Suppressor macrophage treated with lipopolysaccharide for 4 hours (primary cell): Measurements from ENCODE around the gene KMT2E.

Source experiments
- DNase-seq: peaks from one replicate; pipeline ENCODE4 v3.0.0-alpha.2; 2020

Gene KMT2E

GRCh38 chr7:105132835-105133234 is 118.8 kb downstream of the KMT2E start:
- no peak for DNase-seq

GRCh38 chr7:105133358-105133757 is 119.4 kb downstream of the KMT2E start:
- DNase-seq: no peak

DNA sequence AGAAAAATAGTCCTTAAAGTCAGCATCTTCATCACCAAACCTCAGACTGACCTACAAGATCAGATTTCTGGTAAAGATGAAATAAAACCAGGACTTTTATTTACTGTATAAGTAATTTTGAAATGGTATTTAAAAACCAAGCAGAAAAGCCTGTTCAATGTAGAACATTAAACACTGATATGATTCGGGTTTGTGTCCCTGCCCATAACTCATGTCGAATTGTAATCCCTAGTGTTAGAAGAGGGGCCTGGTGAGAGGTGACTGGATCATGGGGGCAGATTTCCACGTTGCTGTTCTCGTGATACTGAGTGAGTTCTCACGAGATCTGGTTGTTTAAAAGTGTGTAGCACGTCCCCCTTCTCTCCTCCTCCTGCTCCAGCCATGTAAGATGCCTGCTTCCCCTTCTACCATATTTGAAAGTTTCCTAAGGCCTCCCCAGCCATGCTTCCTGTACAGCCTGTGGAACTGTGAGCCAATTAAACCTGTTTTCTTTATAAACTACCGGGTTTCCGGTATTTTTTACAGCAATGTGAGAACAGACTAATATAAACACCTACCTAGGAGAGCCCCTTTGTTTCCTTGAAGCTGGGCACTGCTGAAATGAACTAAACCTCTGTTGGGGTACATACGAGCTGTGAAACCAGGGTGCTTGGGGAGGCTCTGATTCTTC is 120.1 kb downstream of the KMT2E start:
- no peak for DNase-seq

GRCh38 chr7:105136221-105136620 is 122.2 kb downstream of the KMT2E start:
- peak; percentile 21 for DNase-seq

GRCh38 chr7:105137898-105138297 is 123.9 kb downstream of the KMT2E start:
- no peak for DNase-seq

- DNase-seq: no peak
Measured at GRCh38 chr7:105139381-105139780, 125.4 kb downstream of the KMT2E start.

- DNase-seq: no peak
Measured at GRCh38 chr7:105141068-105141467, 127.1 kb downstream of the KMT2E start.

DNA sequence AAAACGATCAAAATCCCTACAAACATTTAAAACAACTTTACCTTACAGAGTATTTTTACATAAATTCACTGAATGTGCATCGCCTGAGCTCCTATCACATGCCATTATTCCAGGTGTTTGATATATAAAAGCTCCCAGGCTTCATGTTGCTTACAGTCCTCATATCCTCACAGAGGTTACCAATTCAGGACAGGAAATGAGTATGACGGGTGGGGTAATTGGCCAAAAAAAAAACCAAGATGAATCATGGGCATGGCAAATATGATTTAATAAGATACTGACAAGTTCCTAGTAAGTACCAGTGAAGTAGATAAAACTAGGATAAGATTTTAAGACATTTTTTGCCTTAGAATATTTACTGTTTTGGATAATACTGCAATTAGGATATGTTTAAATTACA is 135.8 kb downstream of the KMT2E start:
- DNase-seq: peak; percentile 38

- DNase-seq: no peak
Measured at GRCh38 chr7:105151152-105151551, 137.1 kb downstream of the KMT2E start.

GRCh38 chr7:105153531-105153930 is 139.5 kb downstream of the KMT2E start:
- no peak for DNase-seq

DNA sequence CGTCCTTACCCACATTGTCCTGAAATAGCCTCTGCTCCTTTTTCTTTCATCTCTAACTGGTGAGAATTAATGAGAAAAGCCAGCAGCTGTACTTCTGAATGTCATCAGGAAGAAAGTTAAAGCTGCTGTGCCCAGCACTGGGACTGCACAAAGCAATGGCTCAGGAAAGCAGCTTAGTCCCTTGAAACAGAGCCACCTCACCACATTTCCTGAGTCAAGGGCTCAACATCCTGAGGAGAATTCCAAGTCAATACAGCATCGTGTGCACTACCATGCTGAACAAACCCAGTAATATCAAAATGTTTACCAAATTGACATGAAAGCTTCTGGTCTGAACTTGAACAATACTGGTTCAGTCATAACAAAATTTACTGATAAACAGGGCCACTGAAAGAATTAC is 140.1 kb downstream of the KMT2E start:
- no peak for DNase-seq

DNA sequence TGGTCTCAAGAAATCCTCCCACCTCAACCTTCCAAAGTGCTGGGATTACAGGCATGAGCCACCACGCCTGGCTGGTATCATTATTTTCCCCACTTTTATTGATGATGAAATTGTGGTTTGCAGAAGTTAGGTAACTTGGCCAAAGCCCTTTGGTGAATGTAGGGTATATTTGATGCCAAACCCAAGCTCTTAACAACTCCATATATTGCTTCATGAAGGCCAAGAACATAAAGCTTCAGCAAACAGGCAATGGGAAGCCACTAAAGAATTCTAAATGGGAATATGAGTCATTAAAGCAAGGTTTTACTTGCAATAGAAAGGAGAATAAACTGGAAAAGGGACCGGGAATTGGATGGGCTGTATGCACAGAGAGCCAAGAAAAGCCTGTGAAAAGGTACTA is 142.7 kb downstream of the KMT2E start:
- no peak for DNase-seq

DNA sequence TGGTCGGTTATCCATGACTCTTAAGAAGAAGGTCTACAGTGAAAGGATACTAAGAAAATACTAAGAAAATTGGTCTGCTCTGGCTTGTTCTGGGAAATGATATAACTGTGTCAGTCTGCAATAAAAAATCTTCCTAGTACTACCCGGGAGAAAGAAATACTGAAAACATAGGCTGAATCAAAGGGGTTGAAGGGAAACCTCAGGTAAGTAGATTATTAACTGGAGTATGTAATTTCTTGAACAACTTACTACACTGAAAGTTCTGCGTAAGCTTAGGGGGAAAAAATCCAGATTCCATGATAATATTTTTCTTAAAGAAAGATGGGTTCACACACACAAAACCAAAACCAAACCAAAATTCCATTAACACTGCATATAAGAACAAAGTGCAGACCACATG is 143.3 kb downstream of the KMT2E start:
- DNase-seq: no peak

GRCh38 chr7:105161366-105161765 is 147.4 kb downstream of the KMT2E start:
- no peak for DNase-seq
